Amniotic epithelial cell (primary cell): ENCODE results near the gene SLC34A2.
"Not testable (repeated sequence)": the region's sequence is repeated elsewhere in the genome, so short reads cannot be mapped to it uniquely, and the experiment has no call there.

Experiments
- DNase-seq: peaks from one replicate; pipeline ENCODE4 v3.0.0-alpha.2; 2010; ENCODE audit warnings: low read depth

SLC34A2 gene

DNA sequence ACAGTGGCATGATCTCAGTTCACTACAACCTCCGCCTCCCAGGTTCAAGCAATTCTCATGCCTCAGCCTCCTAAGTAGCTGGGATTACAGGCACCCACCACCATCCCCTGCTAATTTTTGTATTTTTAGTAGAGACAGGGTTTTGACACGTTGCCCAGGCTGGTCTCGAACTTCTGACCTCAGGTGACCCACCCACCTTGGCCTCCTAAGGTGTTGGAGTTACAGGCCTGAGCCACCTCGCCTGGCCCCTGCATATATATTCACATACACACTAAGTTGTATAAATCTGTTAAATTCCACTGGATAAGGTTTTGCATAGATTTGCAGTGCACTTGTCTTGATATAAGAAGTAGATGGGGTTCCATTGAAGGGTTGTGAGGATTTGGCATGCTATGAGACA is 5.8 kb downstream of the SLC34A2 start:
- DNase-seq, result not testable (repeated sequence)

DNA sequence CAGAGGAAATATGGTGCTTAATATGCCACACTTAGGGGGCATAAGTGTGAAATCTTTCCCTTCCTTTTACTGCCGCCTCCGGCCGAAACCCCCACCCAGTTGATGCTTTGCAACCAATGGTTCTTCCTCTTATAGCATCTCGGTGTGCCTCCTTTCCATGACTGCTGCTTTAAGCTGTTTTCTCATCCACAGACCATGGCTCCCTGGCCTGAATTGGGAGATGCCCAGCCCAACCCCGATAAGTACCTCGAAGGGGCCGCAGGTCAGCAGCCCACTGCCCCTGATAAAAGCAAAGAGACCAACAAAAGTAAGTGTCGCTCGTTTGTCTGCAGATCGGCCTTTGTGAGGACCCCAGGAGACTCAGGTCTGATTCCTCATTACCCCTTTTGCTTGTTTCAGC is 6.7 kb downstream of the SLC34A2 start:
- no peak for DNase-seq

DNA sequence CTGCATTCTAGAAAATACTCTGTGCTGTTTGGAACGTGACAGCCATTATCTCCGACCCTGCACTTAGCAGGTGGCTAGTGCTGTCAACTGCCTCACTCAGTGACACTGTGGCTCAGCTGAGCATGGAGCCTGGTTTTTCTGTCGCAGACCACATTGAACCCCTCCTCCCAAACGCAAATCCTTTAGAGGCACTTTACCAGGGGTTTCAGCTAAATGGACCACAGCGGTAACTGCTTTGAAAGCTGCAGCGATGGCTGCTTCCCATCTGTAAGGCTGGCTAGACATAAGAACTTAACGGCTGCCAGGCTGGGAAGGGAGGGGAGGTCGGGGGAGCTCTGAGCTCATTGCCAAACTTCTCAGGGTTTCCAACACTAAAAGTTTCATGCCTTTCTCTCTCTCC is 8.1 kb downstream of the SLC34A2 start:
- no peak for DNase-seq

DNA sequence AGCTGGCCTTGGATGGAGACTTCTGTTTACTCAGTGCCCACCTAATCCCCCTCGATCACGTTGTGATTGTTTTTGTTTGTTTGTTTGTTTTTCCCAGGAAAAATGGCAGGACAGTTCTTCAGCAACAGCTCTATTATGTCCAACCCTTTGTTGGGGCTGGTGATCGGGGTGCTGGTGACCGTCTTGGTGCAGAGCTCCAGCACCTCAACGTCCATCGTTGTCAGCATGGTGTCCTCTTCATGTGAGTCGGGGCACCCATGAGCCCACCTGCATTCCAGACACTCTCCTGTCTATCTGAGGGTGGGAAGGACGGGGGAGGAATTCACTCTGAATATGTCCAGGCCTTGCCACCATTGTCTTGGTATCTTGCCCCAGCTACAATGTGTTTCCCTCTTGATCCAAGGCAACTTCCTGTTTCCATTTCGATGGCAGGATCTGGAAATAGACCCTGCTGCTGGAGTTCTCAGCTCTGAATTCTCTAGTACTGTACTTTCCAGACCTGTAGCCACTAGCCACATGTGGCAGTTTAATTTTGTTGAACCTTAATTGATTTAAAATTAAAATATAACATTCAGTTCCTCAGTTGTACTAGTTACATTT is 10.5 kb downstream of the SLC34A2 start:
- DNase-seq, result no peak

DNA sequence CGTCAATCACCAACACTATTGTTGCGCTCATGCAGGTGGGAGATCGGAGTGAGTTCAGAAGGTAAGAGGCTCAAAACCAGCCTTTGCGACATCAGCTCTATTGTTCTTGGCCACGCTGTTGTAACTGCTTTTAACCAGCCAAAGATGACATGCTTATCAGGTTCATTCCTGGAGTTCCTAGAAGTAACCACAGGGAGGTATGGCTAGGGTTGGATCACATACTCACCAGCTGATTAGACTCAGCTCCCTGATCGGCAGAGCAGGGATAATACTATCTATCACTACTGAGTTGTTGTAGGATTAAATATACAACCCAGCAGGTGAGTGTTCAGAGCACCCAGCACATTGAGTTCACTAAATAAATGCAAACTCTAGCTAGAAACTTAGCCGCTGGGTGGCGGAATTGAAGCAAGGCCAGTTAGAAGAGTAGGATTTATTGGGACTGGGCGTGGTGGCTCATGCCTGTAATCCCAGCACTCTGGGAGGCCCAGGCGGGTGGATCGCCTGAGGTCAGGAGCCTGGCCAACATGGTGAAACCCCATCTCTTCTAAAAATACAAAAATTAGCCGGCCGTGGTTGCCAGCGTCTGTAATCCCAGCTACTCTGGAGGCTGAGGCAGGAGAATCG is 12.4 kb downstream of the SLC34A2 start:
- DNase-seq, result peak; percentile 73

DNA sequence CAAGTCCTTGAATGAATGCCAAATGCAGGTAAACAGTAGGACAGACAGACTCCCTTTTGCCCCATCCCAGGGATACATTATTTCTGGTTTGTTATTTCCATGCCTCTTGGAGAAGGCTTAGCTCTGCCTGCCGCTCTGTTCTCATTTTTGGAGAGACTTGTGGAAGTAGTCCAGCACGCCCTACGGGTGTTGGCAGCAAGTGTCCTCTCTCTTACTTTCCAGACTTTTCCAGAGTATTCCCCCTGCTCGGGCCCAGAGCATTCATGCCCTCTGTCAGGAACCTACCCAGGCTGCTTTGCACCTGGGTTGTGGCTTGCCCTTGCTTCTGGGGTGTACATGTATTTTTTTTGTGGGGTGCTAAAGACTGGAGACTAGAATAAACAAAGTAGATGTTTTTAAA is 15.3 kb downstream of the SLC34A2 start:
- no peak for DNase-seq

DNA sequence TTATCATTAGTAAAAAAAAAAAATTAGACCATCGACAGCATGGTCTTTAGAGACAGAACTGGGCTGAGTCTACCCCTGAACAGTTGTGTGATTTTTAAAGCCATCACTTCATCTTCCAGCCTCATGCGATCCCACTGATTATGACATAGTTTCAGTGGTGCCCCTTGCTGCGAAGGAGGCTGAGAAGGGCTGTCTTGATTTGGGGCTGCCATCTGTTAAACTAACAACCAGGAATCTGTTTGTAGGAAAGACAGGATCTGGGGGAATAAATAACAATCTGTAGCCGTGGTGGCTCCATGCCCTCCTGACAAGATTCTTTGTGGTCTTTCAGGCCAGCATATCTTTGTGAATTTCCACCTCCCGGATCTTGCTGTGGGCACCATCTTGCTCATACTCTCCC is 17.1 kb downstream of the SLC34A2 start:
- DNase-seq, result no peak

DNA sequence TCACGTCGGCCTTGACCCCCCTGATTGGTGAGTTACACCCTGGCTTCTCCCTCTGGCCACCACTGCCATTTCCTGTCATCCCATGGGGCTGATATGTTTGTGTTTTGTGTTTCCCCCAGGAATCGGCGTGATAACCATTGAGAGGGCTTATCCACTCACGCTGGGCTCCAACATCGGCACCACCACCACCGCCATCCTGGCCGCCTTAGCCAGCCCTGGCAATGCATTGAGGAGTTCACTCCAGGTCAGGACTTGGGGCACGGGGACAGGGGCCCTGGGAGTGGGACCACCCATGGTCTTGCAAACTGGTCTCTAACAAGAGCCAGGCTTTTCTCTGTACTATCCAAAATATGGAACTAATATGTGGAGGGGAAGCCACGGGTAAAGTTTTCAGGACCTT is 18.7 kb downstream of the SLC34A2 start:
- no peak for DNase-seq

DNA sequence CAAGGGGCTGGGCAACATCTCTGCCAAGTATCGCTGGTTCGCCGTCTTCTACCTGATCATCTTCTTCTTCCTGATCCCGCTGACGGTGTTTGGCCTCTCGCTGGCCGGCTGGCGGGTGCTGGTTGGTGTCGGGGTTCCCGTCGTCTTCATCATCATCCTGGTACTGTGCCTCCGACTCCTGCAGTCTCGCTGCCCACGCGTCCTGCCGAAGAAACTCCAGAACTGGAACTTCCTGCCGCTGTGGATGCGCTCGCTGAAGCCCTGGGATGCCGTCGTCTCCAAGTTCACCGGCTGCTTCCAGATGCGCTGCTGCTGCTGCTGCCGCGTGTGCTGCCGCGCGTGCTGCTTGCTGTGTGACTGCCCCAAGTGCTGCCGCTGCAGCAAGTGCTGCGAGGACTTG is 20.6 kb downstream of the SLC34A2 start:
- no peak for DNase-seq

DNA sequence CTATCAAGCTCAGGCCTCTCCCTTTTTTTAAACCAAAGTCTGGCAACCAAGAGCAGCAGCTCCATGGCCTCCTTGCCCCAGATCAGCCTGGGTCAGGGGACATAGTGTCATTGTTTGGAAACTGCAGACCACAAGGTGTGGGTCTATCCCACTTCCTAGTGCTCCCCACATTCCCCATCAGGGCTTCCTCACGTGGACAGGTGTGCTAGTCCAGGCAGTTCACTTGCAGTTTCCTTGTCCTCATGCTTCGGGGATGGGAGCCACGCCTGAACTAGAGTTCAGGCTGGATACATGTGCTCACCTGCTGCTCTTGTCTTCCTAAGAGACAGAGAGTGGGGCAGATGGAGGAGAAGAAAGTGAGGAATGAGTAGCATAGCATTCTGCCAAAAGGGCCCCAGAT is 21.5 kb downstream of the SLC34A2 start:
- DNase-seq, result no peak

DNA sequence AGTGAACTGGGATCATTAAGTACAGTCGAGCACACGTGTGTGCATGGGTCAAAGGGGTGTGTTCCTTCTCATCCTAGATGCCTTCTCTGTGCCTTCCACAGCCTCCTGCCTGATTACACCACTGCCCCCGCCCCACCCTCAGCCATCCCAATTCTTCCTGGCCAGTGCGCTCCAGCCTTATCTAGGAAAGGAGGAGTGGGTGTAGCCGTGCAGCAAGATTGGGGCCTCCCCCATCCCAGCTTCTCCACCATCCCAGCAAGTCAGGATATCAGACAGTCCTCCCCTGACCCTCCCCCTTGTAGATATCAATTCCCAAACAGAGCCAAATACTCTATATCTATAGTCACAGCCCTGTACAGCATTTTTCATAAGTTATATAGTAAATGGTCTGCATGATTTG is 22.3 kb downstream of the SLC34A2 start:
- DNase-seq, result no peak

DNA sequence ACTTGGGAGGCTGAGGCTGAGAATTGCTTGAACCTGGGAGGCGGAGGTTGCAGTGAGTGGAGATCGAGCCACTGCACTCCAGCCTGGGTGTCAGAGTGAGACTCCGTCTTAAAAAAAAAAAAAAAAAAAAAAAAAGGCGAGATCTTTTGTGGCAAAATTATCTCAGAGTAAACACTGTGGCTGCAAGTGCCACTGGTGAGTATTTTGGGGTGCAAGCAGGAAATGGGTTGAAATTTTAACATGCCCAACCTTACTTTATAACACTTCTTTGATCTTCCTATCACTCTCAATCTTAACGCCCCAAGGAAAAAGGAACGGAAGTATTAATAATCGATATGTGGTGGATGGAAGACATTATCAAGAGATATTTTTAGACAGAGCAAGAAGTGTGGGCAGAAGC is 32.1 kb downstream of the SLC34A2 start:
- DNase-seq, result no peak

DNA sequence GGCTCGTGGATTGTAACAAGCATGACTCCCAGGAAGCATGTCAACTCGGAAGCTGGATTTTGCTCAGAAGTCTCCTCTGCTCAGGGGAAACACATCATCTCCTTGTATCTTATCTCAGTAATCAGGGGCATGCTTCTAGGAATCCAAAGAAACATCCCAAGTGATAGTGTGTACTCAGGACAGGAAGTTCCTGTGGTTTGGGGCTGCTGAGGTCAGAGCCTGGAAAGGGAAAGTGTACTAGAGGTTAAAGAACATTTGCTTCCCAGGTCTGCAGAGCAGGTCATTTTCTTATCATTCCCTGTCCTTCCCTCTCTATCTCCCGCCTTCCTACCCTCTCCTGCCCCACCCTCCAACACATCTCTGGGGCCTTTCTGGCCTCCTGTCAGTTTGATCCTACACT is 38.8 kb downstream of the SLC34A2 start:
- DNase-seq, result peak; percentile 97

DNA sequence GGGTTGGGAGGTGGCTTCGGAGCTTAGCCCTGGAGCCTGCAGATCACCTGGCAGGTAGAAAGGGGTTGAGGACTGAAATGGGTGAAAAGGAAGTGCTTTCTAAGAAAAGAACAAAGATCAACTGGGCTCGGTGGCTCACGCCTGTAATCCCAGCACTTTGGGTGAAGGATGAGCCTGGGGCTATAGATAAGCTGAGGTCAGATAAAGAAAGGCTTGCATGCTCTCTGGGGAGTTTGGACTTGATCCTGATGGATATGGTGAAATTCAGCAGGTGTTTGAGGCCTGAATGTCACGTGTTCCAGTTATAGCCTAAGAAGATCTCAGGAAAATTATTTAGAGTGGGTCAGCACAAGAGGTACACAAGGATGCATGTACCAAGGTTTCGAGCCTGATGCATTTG is 40.8 kb downstream of the SLC34A2 start:
- peak; percentile 65 for DNase-seq

DNA sequence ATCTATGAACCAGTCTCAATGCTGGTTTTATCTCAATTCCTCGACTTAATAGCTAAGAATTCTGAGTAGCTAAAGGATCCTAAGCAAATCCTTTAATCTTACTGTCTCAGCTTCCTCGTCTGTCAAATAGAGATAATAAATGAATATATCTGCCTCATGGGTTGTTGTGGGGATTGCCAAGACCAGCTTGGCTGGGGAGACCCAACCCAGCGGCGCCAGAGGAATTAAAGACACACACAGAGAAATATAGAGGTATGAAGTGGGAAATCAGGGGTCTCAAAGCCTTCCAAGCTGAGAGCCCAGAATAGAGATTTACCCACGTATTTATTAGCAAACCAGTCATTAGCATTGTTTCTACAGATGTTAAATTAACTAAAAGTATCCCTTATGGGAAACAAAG is 41.9 kb downstream of the SLC34A2 start:
- no peak for DNase-seq

DNA sequence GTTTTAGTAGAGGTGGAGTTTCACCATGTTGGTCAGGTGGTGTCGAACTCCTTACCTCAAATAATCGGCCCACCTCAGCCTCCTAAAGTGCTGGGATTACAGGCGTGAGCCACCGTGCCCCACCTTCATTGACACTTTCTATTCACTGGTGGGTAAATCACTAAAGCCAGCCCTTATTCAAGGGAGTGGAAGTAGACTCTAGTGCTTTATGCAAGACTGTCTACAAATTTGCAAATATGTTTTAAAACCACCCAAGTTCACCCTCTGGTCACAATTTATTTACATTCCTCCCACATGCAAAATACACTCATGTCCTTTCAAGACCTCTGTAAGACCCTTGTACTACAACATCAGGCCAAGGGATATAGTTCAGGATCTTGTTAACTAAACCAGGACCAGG is 45.0 kb downstream of the SLC34A2 start:
- no peak for DNase-seq

DNA sequence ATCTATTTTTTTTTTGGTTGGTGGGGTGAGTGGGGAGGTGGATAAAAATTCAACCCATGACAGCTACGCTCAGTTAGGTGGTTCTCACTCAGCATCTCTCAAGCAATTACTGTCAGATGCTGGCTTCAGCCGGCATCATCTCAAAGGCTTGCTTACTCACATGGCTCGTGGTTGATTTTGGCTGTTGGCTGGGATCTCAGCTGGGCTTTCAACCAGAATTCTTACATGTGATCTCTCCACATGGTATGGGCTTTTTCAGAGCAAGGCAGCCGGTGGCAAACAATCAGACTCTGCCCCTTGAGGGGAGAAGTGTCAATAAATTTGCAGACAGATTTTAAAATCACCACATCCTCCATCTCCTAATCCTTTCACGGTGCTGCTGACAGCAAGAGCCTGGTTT is 47.2 kb downstream of the SLC34A2 start:
- peak; percentile 73 for DNase-seq

DNA sequence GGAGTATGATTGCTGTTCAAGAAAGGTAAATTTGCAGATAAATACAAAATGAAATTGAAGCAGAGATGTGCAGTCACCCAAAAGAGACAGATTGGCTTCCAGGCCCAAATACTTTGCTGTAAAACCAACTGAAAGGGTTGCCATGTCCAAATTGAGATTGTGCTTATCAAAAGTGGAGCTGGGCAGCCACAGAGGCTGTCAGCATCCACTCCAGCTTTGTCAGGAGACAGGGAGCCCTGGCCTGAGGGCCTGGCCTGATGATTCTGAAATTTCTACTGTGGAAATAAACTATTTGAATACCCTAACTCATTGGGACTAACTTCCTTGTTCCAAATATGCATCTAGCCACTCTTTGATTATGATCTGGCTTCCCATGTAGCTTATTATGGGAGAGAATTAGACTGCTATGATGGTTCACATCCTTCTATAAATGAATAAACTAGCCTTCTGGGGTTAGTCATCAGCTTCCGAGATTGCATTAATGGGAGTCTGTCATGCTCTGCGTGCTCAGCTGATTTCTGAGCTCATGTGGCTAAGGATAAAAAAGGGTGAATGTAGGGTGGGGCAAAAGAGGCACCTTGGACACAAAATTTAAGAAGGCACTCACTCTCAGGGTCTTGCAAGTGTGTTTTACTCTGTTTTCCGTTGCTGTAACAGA is 48.2 kb downstream of the SLC34A2 start:
- peak; percentile 59 for DNase-seq

DNA sequence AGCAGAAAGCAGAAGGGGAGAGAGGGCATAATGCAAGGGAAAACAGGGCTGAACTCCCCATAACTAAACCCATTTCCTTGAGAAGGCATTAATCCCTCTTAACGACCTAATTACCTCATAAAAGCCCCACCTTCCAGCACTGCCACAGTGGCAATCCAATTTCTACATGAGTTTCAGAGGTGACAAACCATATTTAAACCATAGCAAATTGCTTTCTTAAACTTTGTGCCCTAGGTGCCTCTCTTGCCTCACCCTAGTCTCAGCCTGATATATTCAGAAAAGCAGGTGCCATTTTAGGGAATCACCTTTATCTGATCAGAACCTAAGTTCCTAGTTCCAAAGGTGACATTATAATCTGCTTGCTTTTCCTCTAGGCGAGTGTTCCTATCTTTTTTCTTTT is 48.9 kb downstream of the SLC34A2 start:
- DNase-seq, result no peak

DNA sequence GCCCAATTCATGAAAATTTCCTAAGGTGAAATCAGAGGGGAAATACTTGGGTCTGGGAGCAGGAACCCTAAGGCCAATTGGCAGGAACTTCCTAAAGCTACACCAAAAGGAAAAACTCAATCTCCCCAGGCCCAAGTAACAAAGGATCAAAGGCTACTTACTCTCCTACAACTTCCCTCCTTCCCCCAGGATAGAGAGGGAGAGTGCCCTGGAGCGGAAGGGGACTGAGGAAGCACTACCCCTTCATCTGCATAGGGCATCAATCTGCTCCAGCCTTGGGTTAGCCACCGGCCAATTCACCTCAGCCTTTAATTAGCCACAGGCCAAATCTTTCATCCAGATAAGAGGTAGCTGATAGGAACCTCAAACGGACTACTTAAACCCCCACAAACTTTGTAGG is 55.0 kb downstream of the SLC34A2 start:
- no peak for DNase-seq

DNA sequence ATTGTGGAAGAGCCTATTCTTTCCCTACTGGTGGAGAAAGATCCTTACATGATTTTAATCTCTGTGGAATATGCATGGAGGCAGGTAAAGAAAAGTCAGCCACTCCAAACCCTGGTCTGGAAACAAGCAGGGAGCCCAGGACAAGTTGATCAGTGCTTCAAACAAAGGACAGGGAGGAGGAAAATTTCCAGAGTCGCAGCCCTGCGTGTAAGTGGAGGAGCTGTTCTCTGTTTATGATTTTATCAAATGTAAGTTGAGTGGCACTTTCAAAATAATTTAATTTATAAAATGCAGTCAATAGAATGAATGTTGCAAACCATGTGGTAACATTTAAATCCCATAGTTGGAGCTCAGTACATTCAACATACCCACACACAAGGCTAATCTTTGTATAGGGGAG is 57.0 kb downstream of the SLC34A2 start:
- DNase-seq, result no peak

DNA sequence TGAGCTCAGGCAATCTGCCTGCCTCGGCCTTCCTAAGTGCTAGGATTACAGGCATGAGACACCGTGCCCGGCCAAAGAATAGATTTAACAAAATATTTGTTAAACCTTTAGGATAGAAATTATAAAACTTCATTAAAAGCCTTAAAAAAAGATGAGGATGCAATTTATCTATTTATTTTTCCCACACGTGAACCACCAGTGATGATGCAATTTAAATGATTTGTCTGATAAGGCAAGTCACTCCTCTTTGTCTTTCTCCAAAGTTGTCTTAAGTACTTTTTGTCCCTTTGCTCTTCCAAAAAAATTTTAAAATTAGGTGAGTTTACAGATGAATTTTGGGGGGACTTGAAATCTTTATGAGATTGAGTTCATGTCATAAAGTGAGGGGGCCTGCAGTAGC is 58.2 kb downstream of the SLC34A2 start:
- DNase-seq, result no peak

DNA sequence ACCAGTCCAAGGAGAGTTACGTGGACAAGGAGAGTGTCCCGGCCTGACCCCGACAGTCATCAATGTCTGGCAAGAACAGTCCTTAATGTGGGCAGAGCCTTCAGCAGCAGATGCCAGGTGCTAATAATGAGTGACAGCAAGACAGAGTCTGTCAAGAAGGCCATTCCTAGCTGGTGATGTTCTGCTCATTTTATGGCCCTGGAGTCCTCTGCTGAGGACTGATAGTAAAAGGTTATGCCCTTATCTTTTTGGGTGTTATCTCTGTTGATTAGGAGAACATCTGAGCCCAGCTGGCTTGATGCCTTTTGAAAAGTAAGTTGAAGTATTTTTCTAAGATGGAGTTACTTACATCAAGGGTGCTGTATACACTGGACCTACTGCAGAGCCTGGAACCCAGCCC is 67.3 kb downstream of the SLC34A2 start:
- no peak for DNase-seq

DNA sequence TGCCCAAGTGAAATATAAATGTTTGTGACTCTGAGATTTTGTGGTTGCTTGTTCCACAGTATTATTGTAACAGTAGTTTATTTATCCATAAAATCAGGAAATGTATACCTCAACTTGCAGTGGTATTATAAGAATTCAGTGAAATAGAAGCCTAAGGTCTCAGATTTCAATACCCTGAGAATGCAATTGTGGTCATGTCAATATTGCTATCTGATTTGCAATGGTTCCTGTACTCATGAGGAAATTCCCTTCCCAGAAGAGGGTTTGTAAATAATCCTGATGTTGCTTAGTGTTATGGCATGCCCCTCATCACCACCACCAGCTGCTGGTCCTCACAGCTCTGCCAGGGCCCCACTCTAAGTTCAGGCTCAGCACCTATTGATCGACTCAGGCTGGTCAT is 67.8 kb downstream of the SLC34A2 start:
- no peak for DNase-seq
